ENCODE measurements around the gene LRRIQ3. TPM values are rescaled to one million over a fixed set of nuclear protein-coding genes. Genes with fewer than 3 reads are reported as not detected.

The LRRIQ3 gene
- total RNA-seq, 1 donor from 2014 or later: not detected

GRCh38 chr1:73998348-73998959 is 199.5 kb downstream of the LRRIQ3 start:
- TF ChIP-seq CTCF (conservative IDR thresholded peaks at IDR 0.05; ENCODE audit: low read depth, low read length): peak; percentile 59

GRCh38 chr1:73980324-73981040 is 217.5 kb downstream of the LRRIQ3 start:
- no peak overlapping the region for H3K4me3 ChIP-seq (ENCODE audit: low read depth, low read length)
- TF ChIP-seq CTCF (conservative IDR thresholded peaks at IDR 0.05; ENCODE audit: low read depth, low read length): no peak
- DNase-seq (ENCODE audit: low read depth): no peak

More at GRCh38 chr1:73998348-73998959, 199.5 kb downstream of the LRRIQ3 start:
- no peak overlapping the region for H3K4me3 ChIP-seq (ENCODE audit: low read depth, low read length)
- no peak for DNase-seq (ENCODE audit: low read depth)

GRCh38 chr1:73979684-73980083 is 218.3 kb downstream of the LRRIQ3 start:
- no peak for TF ChIP-seq CTCF (conservative IDR thresholded peaks at IDR 0.05; ENCODE audit: low read depth, low read length)
- H3K4me3 ChIP-seq (ENCODE audit: low read depth, low read length): no peak overlapping the region
- DNase-seq (ENCODE audit: low read depth): no peak

- no peak for TF ChIP-seq CTCF (conservative IDR thresholded peaks at IDR 0.05; ENCODE audit: low read depth, low read length)
- no peak overlapping the region for H3K4me3 ChIP-seq (ENCODE audit: low read depth, low read length)
- DNase-seq (ENCODE audit: low read depth): no peak
Observed at GRCh38 chr1:73978964-73979363, 219.0 kb downstream of the LRRIQ3 start.

Other genes starting within 250 kb of the LRRIQ3 start
- gene FPGT, start 66 bp upstream of the LRRIQ3 start, total RNA-seq: 4.0 and 9.8 TPM in 2 replicates
- gene TNNI3K, start 37.2 kb upstream of the LRRIQ3 start, total RNA-seq: 0.69 and 0.72 TPM in 2 replicates